ENCODE results near the gene RANGAP1.

The RANGAP1 gene

GRCh38 chr22:41237036-41237706 is 48.8 kb downstream of the RANGAP1 start:
- Mint-ChIP-seq H3K9me3 (no peaks in the 10 kb centered on the region), H3K4me1 (peaks cover 11% of the 10 kb centered on the region), H3K27me3 (no peaks in the 10 kb centered on the region), H3K27ac (ENCODE audit: low read depth) (no peak overlapping the region), H3K36me3 (ENCODE audit: insufficient read depth) (peaks cover 5% of the 10 kb centered on the region), H3K4me3 (peak overlapping the region; percentile 71)
- ATAC-seq (replicated peaks; ENCODE audit: extremely low read depth, poor library complexity, severe bottlenecking), result no peak
- DNase-seq (ENCODE audit: low spot score in 2 of 2), result no peak

GRCh38 chr22:41234815-41235695 is 50.9 kb downstream of the RANGAP1 start:
- no peak for ATAC-seq (replicated peaks; ENCODE audit: extremely low read depth, poor library complexity, severe bottlenecking)
- Mint-ChIP-seq H3K4me3 (no peak overlapping the region), H3K4me1 (peaks cover 15% of the 10 kb centered on the region), H3K27ac (ENCODE audit: low read depth) (no peak overlapping the region), H3K9me3 (no peaks in the 10 kb centered on the region), H3K27me3 (no peaks in the 10 kb centered on the region), H3K36me3 (ENCODE audit: insufficient read depth) (peaks cover 8% of the 10 kb centered on the region)
- DNase-seq (ENCODE audit: low spot score in 2 of 2), result no peak

GRCh38 chr22:41231369-41231768 is 54.6 kb downstream of the RANGAP1 start:
- H3K36me3 Mint-ChIP-seq (ENCODE audit: insufficient read depth), result peaks cover 12% of the 10 kb centered on the region
- H3K9me3 Mint-ChIP-seq, result no peaks in the 10 kb centered on the region
- H3K4me1 Mint-ChIP-seq, result peaks cover 5% of the 10 kb centered on the region
- DNase-seq (ENCODE audit: low spot score in 2 of 2), result no peak
- no peak overlapping the region for H3K4me3 Mint-ChIP-seq
- no peak for ATAC-seq (replicated peaks; ENCODE audit: extremely low read depth, poor library complexity, severe bottlenecking)
- H3K27ac Mint-ChIP-seq (ENCODE audit: low read depth), result no peak overlapping the region
- no peaks in the 10 kb centered on the region for H3K27me3 Mint-ChIP-seq

GRCh38 chr22:41230401-41230785 is 55.6 kb downstream of the RANGAP1 start:
- Mint-ChIP-seq H3K36me3 (ENCODE audit: insufficient read depth) (peaks cover 12% of the 10 kb centered on the region), H3K27ac (ENCODE audit: low read depth) (no peak overlapping the region), H3K9me3 (no peaks in the 10 kb centered on the region), H3K4me1 (peaks cover 5% of the 10 kb centered on the region), H3K4me3 (no peak overlapping the region), H3K27me3 (no peaks in the 10 kb centered on the region)
- DNase-seq (ENCODE audit: low spot score in 2 of 2) (no peak), ATAC-seq (replicated peaks; ENCODE audit: extremely low read depth, poor library complexity, severe bottlenecking) (no peak)

GRCh38 chr22:41229730-41230400 is 56.1 kb downstream of the RANGAP1 start:
- H3K27me3 Mint-ChIP-seq, result no peaks in the 10 kb centered on the region
- H3K4me1 Mint-ChIP-seq, result peaks cover 5% of the 10 kb centered on the region
- no peaks in the 10 kb centered on the region for H3K9me3 Mint-ChIP-seq
- ATAC-seq (replicated peaks; ENCODE audit: extremely low read depth, poor library complexity, severe bottlenecking), result no peak
- H3K36me3 Mint-ChIP-seq (ENCODE audit: insufficient read depth), result peaks cover 12% of the 10 kb centered on the region
- no peak for DNase-seq (ENCODE audit: low spot score in 2 of 2)
- H3K27ac Mint-ChIP-seq (ENCODE audit: low read depth), result no peak overlapping the region
- H3K4me3 Mint-ChIP-seq, result no peak overlapping the region

GRCh38 chr22:41229215-41229614 is 56.8 kb downstream of the RANGAP1 start:
- Mint-ChIP-seq H3K4me1 (peaks cover 5% of the 10 kb centered on the region), H3K4me3 (no peak overlapping the region), H3K27ac (ENCODE audit: low read depth) (no peak overlapping the region), H3K27me3 (no peaks in the 10 kb centered on the region), H3K36me3 (ENCODE audit: insufficient read depth) (peaks cover 14% of the 10 kb centered on the region), H3K9me3 (no peaks in the 10 kb centered on the region)
- no peak for ATAC-seq (replicated peaks; ENCODE audit: extremely low read depth, poor library complexity, severe bottlenecking)
- DNase-seq (ENCODE audit: low spot score in 2 of 2), result no peak

- H3K36me3 Mint-ChIP-seq (ENCODE audit: insufficient read depth), result peaks cover 17% of the 10 kb centered on the region
- ATAC-seq (replicated peaks; ENCODE audit: extremely low read depth, poor library complexity, severe bottlenecking), result no peak
- no peaks in the 10 kb centered on the region for H3K9me3 Mint-ChIP-seq
- no peak overlapping the region for H3K4me3 Mint-ChIP-seq
- H3K27ac Mint-ChIP-seq (ENCODE audit: low read depth), result no peak overlapping the region
- no peak for DNase-seq (ENCODE audit: low spot score in 2 of 2)
- H3K4me1 Mint-ChIP-seq, result peaks cover 5% of the 10 kb centered on the region
- no peaks in the 10 kb centered on the region for H3K27me3 Mint-ChIP-seq
Measured at GRCh38 chr22:41226723-41227655, 59.0 kb downstream of the RANGAP1 start.

- H3K36me3 Mint-ChIP-seq (ENCODE audit: insufficient read depth), result peaks cover 31% of the 10 kb centered on the region
- ATAC-seq (replicated peaks; ENCODE audit: extremely low read depth, poor library complexity, severe bottlenecking) (no peak), DNase-seq (ENCODE audit: low spot score in 2 of 2) (no peak)
- H3K9me3 Mint-ChIP-seq, result no peaks in the 10 kb centered on the region
- H3K27me3 Mint-ChIP-seq, result no peaks in the 10 kb centered on the region
- H3K4me3 Mint-ChIP-seq, result no peak overlapping the region
- H3K27ac Mint-ChIP-seq (ENCODE audit: low read depth), result no peak overlapping the region
- H3K4me1 Mint-ChIP-seq, result no peaks in the 10 kb centered on the region
Measured at GRCh38 chr22:41223535-41223934, 62.5 kb downstream of the RANGAP1 start.

- Mint-ChIP-seq H3K4me3 (no peak overlapping the region), H3K27ac (ENCODE audit: low read depth) (peak overlapping the region; percentile 74), H3K4me1 (peaks cover under 1% of the 10 kb centered on the region), H3K27me3 (no peaks in the 10 kb centered on the region), H3K36me3 (ENCODE audit: insufficient read depth) (peaks cover 31% of the 10 kb centered on the region), H3K9me3 (no peaks in the 10 kb centered on the region)
- no peak for DNase-seq (ENCODE audit: low spot score in 2 of 2)
- no peak for ATAC-seq (replicated peaks; ENCODE audit: extremely low read depth, poor library complexity, severe bottlenecking)
Measured at GRCh38 chr22:41222846-41223507, 63.0 kb downstream of the RANGAP1 start.

GRCh38 chr22:41217553-41218157 is 68.3 kb downstream of the RANGAP1 start:
- peaks cover 10% of the 10 kb centered on the region for H3K4me1 Mint-ChIP-seq
- H3K27me3 Mint-ChIP-seq, result no peaks in the 10 kb centered on the region
- peak overlapping the region; percentile 47 for H3K27ac Mint-ChIP-seq (ENCODE audit: low read depth)

GRCh38 chr22:41216984-41217383 is 69.0 kb downstream of the RANGAP1 start:
- H3K4me3 Mint-ChIP-seq, result no peak overlapping the region
- ATAC-seq (replicated peaks; ENCODE audit: extremely low read depth, poor library complexity, severe bottlenecking), result no peak
- H3K9me3 Mint-ChIP-seq, result no peaks in the 10 kb centered on the region
- peaks cover 10% of the 10 kb centered on the region for H3K4me1 Mint-ChIP-seq
- H3K27me3 Mint-ChIP-seq, result no peaks in the 10 kb centered on the region
- peak overlapping the region; percentile 47 for H3K27ac Mint-ChIP-seq (ENCODE audit: low read depth)
- DNase-seq (ENCODE audit: low spot score in 2 of 2), result no peak
- H3K36me3 Mint-ChIP-seq (ENCODE audit: insufficient read depth), result peaks cover 41% of the 10 kb centered on the region

More at GRCh38 chr22:41217553-41218157, 68.3 kb downstream of the RANGAP1 start:
- ATAC-seq (replicated peaks; ENCODE audit: extremely low read depth, poor library complexity, severe bottlenecking) (peak; percentile 64), DNase-seq (ENCODE audit: low spot score in 2 of 2) (no peak)
- no peak overlapping the region for H3K4me3 Mint-ChIP-seq
- no peaks in the 10 kb centered on the region for H3K9me3 Mint-ChIP-seq
- peaks cover 39% of the 10 kb centered on the region for H3K36me3 Mint-ChIP-seq (ENCODE audit: insufficient read depth)
